ENCODE measurements around the gene NF2.

The NF2 gene

DNA sequence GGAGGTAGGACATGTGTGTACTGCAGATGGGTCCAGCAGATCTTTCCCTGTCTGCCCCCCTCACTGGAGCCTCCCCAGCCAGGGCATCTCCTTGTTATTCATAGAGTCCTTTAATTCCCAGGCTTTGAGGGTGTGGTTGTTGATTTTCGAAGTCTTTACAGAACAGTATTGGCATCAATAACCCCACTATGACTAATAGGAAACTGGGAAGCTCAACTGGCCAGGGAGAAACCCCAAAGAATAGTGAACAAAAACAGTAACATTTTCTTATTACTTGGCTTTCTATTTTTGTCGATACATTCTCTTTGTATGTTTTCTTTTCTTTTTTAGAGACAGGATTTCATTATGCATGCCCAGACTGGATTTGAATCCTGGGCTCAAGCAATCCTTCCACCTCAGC lies 57.9 kb downstream of the NF2 start:
- Histone ChIP-seq H3K27ac (ENCODE audit: low read depth, low read length) (no peak overlapping the region), H3K4me2 (ENCODE audit: low read depth, low read length, poor library complexity, severe bottlenecking) (no peak overlapping the region), H3K9ac (ENCODE audit: low read length) (no peak overlapping the region), H2AFZ (ENCODE audit: low read depth, low read length, severe bottlenecking) (no peak overlapping the region), H4K20me1 (ENCODE audit: low read depth, low read length) (no peaks in the 10 kb centered on the region), H3F3A (ENCODE audit: insufficient read depth) (no peaks in the 10 kb centered on the region), H3K36me3 (ENCODE audit: low read length) (no peaks in the 10 kb centered on the region), H3K79me2 (ENCODE audit: insufficient read depth, low read length) (no peaks in the 10 kb centered on the region), H3K9me3 (ENCODE audit: insufficient read depth, low read length) (no peaks in the 10 kb centered on the region), H3K27me3 (ENCODE audit: low read length) (no peaks in the 10 kb centered on the region), H3K9me2 (replicated peaks; ENCODE audit: insufficient read depth, low read length) (no peaks in the 10 kb centered on the region), H3K4me3 (ENCODE audit: insufficient read depth, low read length, poor library complexity, severe bottlenecking) (no peak overlapping the region)
- no peak for TF ChIP-seq EZH2phosphoT487 (conservative IDR thresholded peaks at IDR 0.05; ENCODE audit: low read length)
- TF ChIP-seq, protein P1, sequence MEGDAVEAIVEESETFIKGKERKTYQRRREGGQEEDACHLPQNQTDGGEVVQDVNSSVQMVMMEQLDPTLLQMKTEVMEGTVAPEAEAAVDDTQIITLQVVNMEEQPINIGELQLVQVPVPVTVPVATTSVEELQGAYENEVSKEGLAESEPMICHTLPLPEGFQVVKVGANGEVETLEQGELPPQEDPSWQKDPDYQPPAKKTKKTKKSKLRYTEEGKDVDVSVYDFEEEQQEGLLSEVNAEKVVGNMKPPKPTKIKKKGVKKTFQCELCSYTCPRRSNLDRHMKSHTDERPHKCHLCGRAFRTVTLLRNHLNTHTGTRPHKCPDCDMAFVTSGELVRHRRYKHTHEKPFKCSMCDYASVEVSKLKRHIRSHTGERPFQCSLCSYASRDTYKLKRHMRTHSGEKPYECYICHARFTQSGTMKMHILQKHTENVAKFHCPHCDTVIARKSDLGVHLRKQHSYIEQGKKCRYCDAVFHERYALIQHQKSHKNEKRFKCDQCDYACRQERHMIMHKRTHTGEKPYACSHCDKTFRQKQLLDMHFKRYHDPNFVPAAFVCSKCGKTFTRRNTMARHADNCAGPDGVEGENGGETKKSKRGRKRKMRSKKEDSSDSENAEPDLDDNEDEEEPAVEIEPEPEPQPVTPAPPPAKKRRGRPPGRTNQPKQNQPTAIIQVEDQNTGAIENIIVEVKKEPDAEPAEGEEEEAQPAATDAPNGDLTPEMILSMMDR (IDR thresholded peaks at IDR 0.05; ENCODE audit: insufficient read depth, low read length, poor library complexity, severe bottlenecking), result no peak

DNA sequence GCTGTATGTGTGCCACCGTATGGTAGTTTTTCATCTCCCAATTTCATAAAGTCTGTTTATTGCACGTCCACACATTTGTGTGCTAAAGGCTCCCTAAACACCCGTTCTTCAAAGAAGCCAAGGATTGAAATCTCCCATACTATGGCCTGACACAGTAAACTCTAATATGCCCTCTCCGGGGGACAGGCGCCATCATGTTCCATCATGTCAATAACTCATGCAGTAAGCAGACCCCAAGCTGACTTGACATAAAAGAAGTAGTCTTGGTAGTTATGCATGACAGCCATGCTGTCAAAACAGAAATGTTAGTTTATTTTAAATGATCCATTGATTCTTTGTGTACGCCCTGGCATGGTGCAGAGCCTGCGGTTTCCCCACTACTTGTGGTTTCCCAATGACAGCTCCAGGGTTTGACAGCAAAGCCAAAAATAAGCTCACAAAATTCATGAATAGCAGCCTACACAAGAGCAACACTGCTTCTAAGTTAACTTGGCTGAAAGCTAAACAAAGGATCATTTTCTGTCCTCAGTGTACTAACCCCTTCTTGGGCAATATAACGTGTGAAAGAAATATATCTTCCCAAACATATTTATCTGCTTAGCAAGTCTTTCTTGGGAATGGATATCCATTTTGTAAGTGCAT lies 59.9 kb downstream of the NF2 start:
- no peaks in the 10 kb centered on the region for H3K36me3 ChIP-seq (ENCODE audit: low read length)
- no peak overlapping the region for H3K27ac ChIP-seq (ENCODE audit: low read depth, low read length)
- no peak overlapping the region for H3K9ac ChIP-seq (ENCODE audit: low read length)
- no peak overlapping the region for H3K4me3 ChIP-seq (ENCODE audit: insufficient read depth, low read length, poor library complexity, severe bottlenecking)
- no peaks in the 10 kb centered on the region for H4K20me1 ChIP-seq (ENCODE audit: low read depth, low read length)
- H2AFZ ChIP-seq (ENCODE audit: low read depth, low read length, severe bottlenecking), result no peak overlapping the region
- H3K9me2 ChIP-seq (replicated peaks; ENCODE audit: insufficient read depth, low read length), result no peaks in the 10 kb centered on the region
- H3K4me2 ChIP-seq (ENCODE audit: low read depth, low read length, poor library complexity, severe bottlenecking), result no peak overlapping the region
- no peaks in the 10 kb centered on the region for H3K79me2 ChIP-seq (ENCODE audit: insufficient read depth, low read length)
- no peaks in the 10 kb centered on the region for H3K9me3 ChIP-seq (ENCODE audit: insufficient read depth, low read length)
- no peak for TF ChIP-seq EZH2phosphoT487 (conservative IDR thresholded peaks at IDR 0.05; ENCODE audit: low read length)
- TF ChIP-seq, protein P1 (IDR thresholded peaks at IDR 0.05; ENCODE audit: insufficient read depth, low read length, poor library complexity, severe bottlenecking), result no peak
- H3F3A ChIP-seq (ENCODE audit: insufficient read depth), result no peaks in the 10 kb centered on the region
- no peaks in the 10 kb centered on the region for H3K27me3 ChIP-seq (ENCODE audit: low read length)

DNA sequence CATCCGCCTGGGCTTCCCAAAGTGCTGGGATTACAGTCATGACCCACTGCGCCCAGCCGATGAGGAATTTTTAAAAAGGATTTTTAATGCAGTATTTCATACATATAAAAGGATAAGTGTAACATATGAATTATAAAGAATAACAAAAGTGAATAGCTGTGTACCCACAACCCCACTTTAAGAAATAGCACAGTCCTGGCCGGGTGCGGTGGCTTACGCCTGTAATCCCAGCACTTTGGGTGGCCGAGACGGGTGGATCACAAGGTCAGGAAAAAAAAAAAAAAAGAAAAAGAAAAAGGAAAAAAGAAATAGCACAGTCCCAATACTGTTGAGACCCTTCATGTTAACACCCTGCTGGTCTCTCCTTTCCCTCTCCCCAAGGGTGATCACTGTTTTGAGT lies 62.1 kb downstream of the NF2 start:
- H3K4me3 ChIP-seq (ENCODE audit: insufficient read depth, low read length, poor library complexity, severe bottlenecking), result no peak overlapping the region
- H3F3A ChIP-seq (ENCODE audit: insufficient read depth), result no peaks in the 10 kb centered on the region
- TF ChIP-seq EZH2phosphoT487 (conservative IDR thresholded peaks at IDR 0.05; ENCODE audit: low read length), result no peak
- TF ChIP-seq, protein P1 (IDR thresholded peaks at IDR 0.05; ENCODE audit: insufficient read depth, low read length, poor library complexity, severe bottlenecking), result no peak
- no peak overlapping the region for H2AFZ ChIP-seq (ENCODE audit: low read depth, low read length, severe bottlenecking)
- H3K9me3 ChIP-seq (ENCODE audit: insufficient read depth, low read length), result no peaks in the 10 kb centered on the region
- no peaks in the 10 kb centered on the region for H3K9me2 ChIP-seq (replicated peaks; ENCODE audit: insufficient read depth, low read length)
- H3K27ac ChIP-seq (ENCODE audit: low read depth, low read length), result no peak overlapping the region
- H3K4me2 ChIP-seq (ENCODE audit: low read depth, low read length, poor library complexity, severe bottlenecking), result no peak overlapping the region
- no peaks in the 10 kb centered on the region for H4K20me1 ChIP-seq (ENCODE audit: low read depth, low read length)
- no peaks in the 10 kb centered on the region for H3K79me2 ChIP-seq (ENCODE audit: insufficient read depth, low read length)
- no peaks in the 10 kb centered on the region for H3K27me3 ChIP-seq (ENCODE audit: low read length)
- H3K9ac ChIP-seq (ENCODE audit: low read length), result no peak overlapping the region
- H3K36me3 ChIP-seq (ENCODE audit: low read length), result no peaks in the 10 kb centered on the region
